K562 (cell line): ENCODE data around the gene PRSS21. TPM values are rescaled to one million over a fixed set of nuclear protein-coding genes. Genes with fewer than 3 reads are reported as not detected.

Experiments used
- FIP1L1 ChIP-seq: fragments of 200-400 bp; formaldehyde crosslinking; IDR thresholded peaks from 2 replicates; pipeline ENCODE4 v1.6.1; 2018; ENCODE audit warnings: mild to moderate bottlenecking, low read depth, low read length; ENCODE audit not compliant: poor library complexity, severe bottlenecking
- GTF3C2 ChIP-seq: IDR thresholded peaks from 3 replicates; pipeline ENCODE4 v1.6.1; 2011; ENCODE audit warnings: borderline replicate concordance, mild to moderate bottlenecking, moderate library complexity; ENCODE audit not compliant: insufficient read length; ENCODE audit errors: extremely low read depth
- HNRNPK ChIP-seq: fragments of 200-400 bp; formaldehyde crosslinking; IDR thresholded peaks from one replicate; pipeline ENCODE4 v1.6.1; 2018; ENCODE audit warnings: mild to moderate bottlenecking, low read depth, low read length; ENCODE audit not compliant: poor library complexity, severe bottlenecking
- LARP7 ChIP-seq: fragments of 450-650 bp; IDR thresholded peaks from 2 replicates; pipeline ENCODE4 v1.6.1; 2016
- MTA2 ChIP-seq: fragments of 450-650 bp; IDR thresholded peaks from 2 replicates; pipeline ENCODE4 v1.6.1; 2016; ENCODE audit warnings: low read depth
- MYNN ChIP-seq, 2 experiments: sonication (generic); formaldehyde crosslinking in 1 of 2; IDR thresholded peaks; 2 replicates each; pipeline versions ENCODE4 v1.5.0 to v1.6.1; 2016 to 2020; ENCODE audit warnings: antibody characterized with exemption in 1 of 2, missing genetic modification reagents in 1 of 2
- NFYB ChIP-seq: IDR thresholded peaks from 2 replicates; pipeline ENCODE4 v1.6.1; 2011; ENCODE audit warnings: mild to moderate bottlenecking, moderate library complexity; ENCODE audit not compliant: insufficient read length; ENCODE audit errors: extremely low read depth
- PHF8 ChIP-seq: fragments of 200-600 bp; sonication (generic); IDR thresholded peaks from 2 replicates; pipeline ENCODE4 v1.6.1; 2012; ENCODE audit warnings: mixed run types, mild to moderate bottlenecking, inconsistent platforms, low read length, moderate library complexity, borderline replicate concordance
- POLR2G ChIP-seq: fragments of 200-400 bp; formaldehyde crosslinking; IDR thresholded peaks from 2 replicates; pipeline ENCODE4 v1.6.1; 2017; ENCODE audit warnings: low read depth, mild to moderate bottlenecking, antibody characterized with exemption, low read length, moderate library complexity
- PTRF ChIP-seq: fragments of 450-650 bp; IDR thresholded peaks from 2 replicates; pipeline ENCODE4 v1.6.1; 2016; ENCODE audit warnings: mild to moderate bottlenecking, missing genetic modification characterization, missing compliant biosample characterization
- RBBP5 ChIP-seq: fragments of 200-600 bp; sonication (generic); IDR thresholded peaks from 2 replicates; pipeline ENCODE4 v1.6.1; 2012; ENCODE audit warnings: borderline replicate concordance, mild to moderate bottlenecking, low read length, control low read depth, inconsistent platforms; ENCODE audit not compliant: insufficient read depth, poor library complexity, severe bottlenecking
- SIN3A ChIP-seq, 2 experiments: fragments of 150-350 bp in 1 of 2; IDR thresholded peaks; 2 replicates each; pipeline ENCODE4 v1.6.1; 2011 to 2016; ENCODE audit warnings: borderline replicate concordance in 2 of 2, low read depth in 2 of 2, low read length in 2 of 2, mild to moderate bottlenecking in 2 of 2, moderate library complexity in 2 of 2; ENCODE audit not compliant: control insufficient read depth in 1 of 2
- THRAP3 ChIP-seq: fragments of 450-650 bp; IDR thresholded peaks from 2 replicates; pipeline ENCODE4 v1.6.1; 2016; ENCODE audit warnings: mild to moderate bottlenecking, inconsistent platforms, borderline replicate concordance
- ZFPM2 ChIP-seq: fragments of 250-450 bp; sonication (Bioruptor Pico); IDR thresholded peaks from 2 replicates; pipeline ENCODE4 v1.5.1; 2022; ENCODE audit warnings: mild to moderate bottlenecking
- ZNF124 ChIP-seq: sonication (generic); formaldehyde crosslinking; IDR thresholded peaks from 2 replicates; pipeline ENCODE4 v1.8.1; 2022; ENCODE audit warnings: missing genetic modification reagents
- ZNF668 ChIP-seq: fragments of 250-450 bp; sonication (Bioruptor Pico); IDR thresholded peaks from 2 replicates; pipeline ENCODE4 v1.8.0; 2022; ENCODE audit warnings: mild to moderate bottlenecking, inconsistent platforms
- ZSCAN29 ChIP-seq: fragments of 450-650 bp; IDR thresholded peaks from 2 replicates; pipeline ENCODE4 v1.6.1; 2017
- polyA plus RNA-seq, 8 experiments: library from polyadenylated mRNA; depleted of rRNA in 4 of 8; stranded (reverse) in 5 of 8; unstranded in 3 of 8; fragments of >200 nt; fragmentation: Nextera tagmentation in 2 of 8; fragmentation: Illumina TruSeq in 1 of 8; extraction: Ambion mirVana in 2 of 8; extraction: Trizol in 1 of 8; gene quantifications; 2 replicates each; pipeline versions ENCODE4 v1.2.1 to v1.2.3, GENCODE V29; 2011 to 2014; ENCODE audit warnings: inconsistent platforms in 1 of 8, missing spikeins in 1 of 8
- total RNA-seq, 7 experiments: library from RNA; depleted of rRNA in 6 of 7; stranded (reverse); fragments of >200 nt in 6 of 7; fragmentation: Illumina TruSeq in 2 of 7; extraction: Trizol in 2 of 7; gene quantifications; 2 replicates each; pipeline versions ENCODE4 v1.2.1 to v1.2.3, GENCODE V29; 2011 to 2021; ENCODE audit warnings: low replicate concordance in 1 of 7
- TF ChIP-seq, protein P1 (sequence below), 2 experiments: fragments of 450-650 bp in 1 of 2; sonication (generic) in 1 of 2; formaldehyde crosslinking; conservative IDR thresholded peaks; 2 replicates each; pipeline versions ENCODE4 v1.4.0 to v1.8.1; 2020 to 2022; ENCODE audit warnings: mild to moderate bottlenecking in 1 of 2, missing genetic modification reagents in 1 of 2
- TF ChIP-seq, protein P2 (sequence below): fragments of 450-650 bp; formaldehyde crosslinking; IDR thresholded peaks from 2 replicates; pipeline ENCODE4 v1.4.0; 2020; ENCODE audit warnings: mild to moderate bottlenecking, mixed read lengths

Gene PRSS21
- total and polyA plus RNA-seq, 9 of the 15 experiments (the other 6 are each of a cell fraction or from before 2014, with no cell fraction given): 12.1 to 121 (median 61.3) TPM

DNA sequence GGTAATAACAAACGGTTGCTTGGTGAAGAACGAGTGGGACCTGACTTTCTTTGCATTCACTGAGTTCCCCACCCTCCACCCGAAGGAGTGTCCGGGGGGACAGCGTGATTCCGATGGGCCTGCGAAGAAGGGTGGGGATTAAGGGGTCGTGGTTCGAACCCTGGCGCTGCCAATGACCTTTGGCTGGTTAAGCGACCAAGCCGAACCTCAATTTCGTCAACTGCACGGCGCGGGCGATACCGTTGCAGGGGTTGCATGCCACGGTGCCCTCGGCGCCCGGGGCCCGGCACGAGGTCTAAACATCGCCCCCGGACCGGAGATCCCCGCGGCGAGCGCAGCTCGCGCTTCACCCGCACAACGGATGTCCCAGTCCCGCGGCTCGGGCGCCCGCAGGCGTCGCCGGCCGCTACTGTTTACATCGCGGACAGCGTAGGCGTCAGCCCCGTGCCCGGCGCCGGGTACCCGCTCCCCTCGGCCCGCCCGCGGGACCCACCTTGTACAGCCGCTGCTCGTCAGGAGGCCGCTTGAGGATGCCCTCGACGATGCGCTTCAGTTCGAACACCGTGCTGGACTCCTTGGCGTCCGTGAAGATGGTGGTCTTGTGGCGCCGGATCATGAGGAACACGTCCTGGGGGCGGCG is 40.4 kb upstream of the PRSS21 start (continued):
- TF ChIP-seq HNRNPK: no peak
- no peak for TF ChIP-seq POLR2G
- TF ChIP-seq, protein P1, sequence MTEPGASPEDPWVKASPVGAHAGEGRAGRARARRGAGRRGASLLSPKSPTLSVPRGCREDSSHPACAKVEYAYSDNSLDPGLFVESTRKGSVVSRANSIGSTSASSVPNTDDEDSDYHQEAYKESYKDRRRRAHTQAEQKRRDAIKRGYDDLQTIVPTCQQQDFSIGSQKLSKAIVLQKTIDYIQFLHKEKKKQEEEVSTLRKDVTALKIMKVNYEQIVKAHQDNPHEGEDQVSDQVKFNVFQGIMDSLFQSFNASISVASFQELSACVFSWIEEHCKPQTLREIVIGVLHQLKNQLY (CRISPR knock-in tag; conservative IDR thresholded peaks at IDR 0.05): no peak
- TF ChIP-seq ZNF668 (CRISPR knock-in tag): no peak
- TF ChIP-seq SIN3A (IDR thresholded peaks at IDR 0.05; ENCODE audit: borderline replicate concordance in 2 of 2, control insufficient read depth in 1 of 2, low read depth in 2 of 2, low read length in 2 of 2): 0 out of 4 replicates have a peak, but pooled peaks have one; percentile 35 to 58
- TF ChIP-seq PHF8: peak; percentile 50; the same call in 1 of the 2 replicates
- TF ChIP-seq ZFPM2 (CRISPR knock-in tag): no peak
- TF ChIP-seq NFYB: no peak
- no peak for TF ChIP-seq THRAP3
- no peak for TF ChIP-seq GTF3C2
- TF ChIP-seq FIP1L1: no peak
- no peak for TF ChIP-seq PTRF (tag)
- no peak for TF ChIP-seq MYNN (IDR thresholded peaks at IDR 0.05)
- TF ChIP-seq MYNN (CRISPR knock-in tag; IDR thresholded peaks at IDR 0.05): no peak
- no peak for TF ChIP-seq LARP7
- TF ChIP-seq RBBP5: peak; percentile 69
- TF ChIP-seq MTA2: no peak
- no peak for TF ChIP-seq ZNF124 (CRISPR knock-in tag)
- no peak for TF ChIP-seq ZSCAN29
- TF ChIP-seq, protein P2, sequence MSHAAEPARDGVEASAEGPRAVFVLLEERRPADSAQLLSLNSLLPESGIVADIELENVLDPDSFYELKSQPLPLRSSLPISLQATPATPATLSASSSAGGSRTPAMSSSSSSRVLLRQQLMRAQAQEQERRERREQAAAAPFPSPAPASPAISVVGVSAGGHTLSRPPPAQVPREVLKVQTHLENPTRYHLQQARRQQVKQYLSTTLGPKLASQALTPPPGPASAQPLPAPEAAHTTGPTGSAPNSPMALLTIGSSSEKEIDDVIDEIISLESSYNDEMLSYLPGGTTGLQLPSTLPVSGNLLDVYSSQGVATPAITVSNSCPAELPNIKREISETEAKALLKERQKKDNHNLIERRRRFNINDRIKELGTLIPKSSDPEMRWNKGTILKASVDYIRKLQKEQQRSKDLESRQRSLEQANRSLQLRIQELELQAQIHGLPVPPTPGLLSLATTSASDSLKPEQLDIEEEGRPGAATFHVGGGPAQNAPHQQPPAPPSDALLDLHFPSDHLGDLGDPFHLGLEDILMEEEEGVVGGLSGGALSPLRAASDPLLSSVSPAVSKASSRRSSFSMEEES (CRISPR knock-in tag): no peak
